ENCODE data around the gene BNIP3.

Gene BNIP3, protein sequence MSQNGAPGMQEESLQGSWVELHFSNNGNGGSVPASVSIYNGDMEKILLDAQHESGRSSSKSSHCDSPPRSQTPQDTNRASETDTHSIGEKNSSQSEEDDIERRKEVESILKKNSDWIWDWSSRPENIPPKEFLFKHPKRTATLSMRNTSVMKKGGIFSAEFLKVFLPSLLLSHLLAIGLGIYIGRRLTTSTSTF

GRCh38 chr10:131981429-131982184 is at the start of gene BNIP3:
Gene BNIP3, minus strand, starts transcription at chr10:131981923. Its CDS starts 117 bp downstream, at chr10:131981806.
- DNase-seq (ENCODE audit: extremely low read depth in 1 of 2, low read depth in 1 of 2): peak; percentile 85 to 90

- no peak for DNase-seq (ENCODE audit: extremely low read depth in 1 of 2, low read depth in 1 of 2)
Observed at GRCh38 chr10:132030898-132031463, 49.3 kb upstream of the BNIP3 start.

GRCh38 chr10:132028706-132029105 is 47.0 kb upstream of the BNIP3 start:
- no peak for DNase-seq (ENCODE audit: extremely low read depth in 1 of 2, low read depth in 1 of 2)

DNA sequence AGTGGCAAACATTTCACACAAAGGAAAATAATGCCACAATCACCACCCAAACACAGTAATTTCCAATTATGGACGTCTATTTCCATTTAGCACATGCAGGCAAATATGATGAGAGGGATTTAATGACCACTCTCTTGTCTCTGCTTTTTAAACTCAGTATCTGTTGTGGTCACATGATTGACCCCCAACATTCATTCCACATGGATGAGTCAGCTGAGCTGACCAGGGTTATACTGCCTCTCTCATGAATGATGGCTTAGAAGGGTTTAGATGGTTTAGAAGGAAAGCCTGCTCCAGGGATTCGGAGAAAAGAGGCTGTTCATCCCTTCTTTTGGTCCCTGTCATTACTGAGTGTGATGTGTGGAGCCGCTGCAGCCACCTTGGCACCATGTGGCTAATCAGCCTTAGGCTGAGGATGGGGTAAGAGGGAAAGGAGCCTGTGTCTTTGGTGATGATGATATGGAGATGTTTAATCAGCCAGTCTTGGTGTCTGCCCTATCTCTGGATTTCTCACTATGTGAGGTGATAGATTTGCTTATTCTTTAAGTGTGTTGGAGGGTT is 45.8 kb upstream of the BNIP3 start:
- no peak for DNase-seq (ENCODE audit: extremely low read depth in 1 of 2, low read depth in 1 of 2)

DNA sequence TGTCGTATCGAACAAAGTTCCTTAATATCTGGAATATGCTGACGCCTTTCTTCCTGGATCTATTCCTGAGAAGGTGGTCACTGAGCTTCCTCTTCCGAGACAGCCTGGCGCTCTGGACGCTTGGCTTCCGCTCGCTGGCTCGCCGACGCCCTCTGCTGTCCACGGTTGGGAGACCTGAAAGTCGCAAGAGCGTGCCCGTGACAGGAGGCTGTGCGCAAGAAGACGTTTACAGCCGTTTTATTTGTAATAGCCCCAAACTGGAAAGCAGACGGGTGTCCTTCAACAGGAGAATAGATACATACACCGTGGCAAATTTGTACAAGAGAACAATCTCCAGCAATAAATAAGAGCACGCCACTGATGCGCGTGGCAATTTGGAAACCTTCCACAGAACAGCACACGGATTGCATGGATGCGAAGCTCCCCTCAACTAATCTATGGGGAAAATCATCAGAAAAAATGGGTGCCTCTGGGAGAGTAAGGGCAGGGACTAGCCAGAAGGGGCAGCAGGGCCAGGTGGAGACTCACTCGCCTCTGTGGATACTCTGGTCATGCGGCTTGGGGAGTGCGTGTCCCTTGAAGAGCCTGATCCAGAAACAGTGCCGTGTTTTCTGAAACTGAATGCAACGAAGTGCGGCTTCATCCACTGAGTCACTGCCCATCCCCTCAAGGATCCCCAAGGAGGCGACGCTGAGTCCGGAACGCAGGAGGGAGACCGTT is 41.5 kb upstream of the BNIP3 start:
- peak; percentile 25 to 54 for DNase-seq (ENCODE audit: extremely low read depth in 1 of 2, low read depth in 1 of 2)

DNA sequence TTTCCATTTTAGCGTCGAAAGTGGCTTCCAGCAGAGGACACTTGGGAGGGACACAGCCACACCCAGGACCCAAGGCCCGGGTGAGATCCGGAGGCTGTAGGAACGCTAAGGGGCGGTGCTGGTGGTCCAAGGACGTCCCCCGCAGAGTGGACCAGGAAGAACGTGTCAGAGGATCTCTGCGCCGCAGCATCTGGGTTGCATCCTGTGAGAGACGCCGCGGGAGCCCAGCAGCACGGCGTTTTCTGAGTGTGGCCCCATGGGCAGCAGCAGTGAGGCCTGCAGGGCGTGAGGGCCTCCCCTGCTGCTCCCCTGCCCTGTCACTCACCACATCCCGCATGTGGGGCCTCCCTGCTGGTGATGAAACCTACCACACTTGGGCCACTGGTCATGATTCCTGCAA is 40.5 kb upstream of the BNIP3 start:
- DNase-seq (ENCODE audit: extremely low read depth in 1 of 2, low read depth in 1 of 2): no peak

GRCh38 chr10:132021504-132022143 is 39.9 kb upstream of the BNIP3 start:
- no peak for DNase-seq (ENCODE audit: extremely low read depth in 1 of 2, low read depth in 1 of 2)

DNA sequence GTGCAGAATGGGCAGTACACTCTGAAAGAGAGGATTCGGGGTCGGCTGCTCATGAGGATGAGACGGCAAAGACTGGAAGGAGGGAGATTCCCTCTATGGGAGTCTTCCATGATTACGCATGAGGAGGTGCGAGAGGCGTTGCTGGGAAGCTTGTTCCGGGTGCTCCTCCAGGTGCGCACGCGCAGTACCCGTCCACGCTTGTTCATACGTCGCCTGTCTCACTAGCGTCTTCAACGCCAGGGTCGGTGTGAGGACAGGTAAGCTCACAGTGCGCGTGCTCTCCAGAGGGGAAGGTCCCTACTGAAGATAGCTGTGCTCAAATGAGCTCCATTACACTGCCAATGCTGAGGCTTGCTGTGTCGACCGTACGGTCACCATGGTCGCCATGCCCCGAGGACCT is 39.3 kb upstream of the BNIP3 start:
- DNase-seq (ENCODE audit: extremely low read depth in 1 of 2, low read depth in 1 of 2): no peak

DNA sequence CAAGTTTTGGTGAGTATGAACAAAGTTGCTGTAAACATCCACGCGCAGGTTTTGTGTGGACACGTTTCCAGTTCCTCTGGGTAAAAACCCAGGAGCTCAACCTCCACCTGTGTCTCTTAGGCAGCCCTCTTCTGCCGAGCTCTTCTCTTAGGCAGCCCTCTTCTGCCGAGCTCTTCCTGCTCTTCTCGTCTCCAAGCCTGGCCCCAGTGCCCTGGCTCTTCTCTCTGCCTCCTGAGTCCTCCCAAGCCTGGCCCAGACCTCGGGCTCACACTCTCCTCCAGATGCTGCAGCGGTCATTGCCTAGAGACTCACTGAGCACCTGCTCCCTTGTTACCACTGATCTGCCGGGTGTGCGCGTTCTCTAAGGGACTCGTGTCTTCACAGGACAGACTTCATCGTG is 38.7 kb upstream of the BNIP3 start:
- DNase-seq (ENCODE audit: extremely low read depth in 1 of 2, low read depth in 1 of 2): no peak

DNA sequence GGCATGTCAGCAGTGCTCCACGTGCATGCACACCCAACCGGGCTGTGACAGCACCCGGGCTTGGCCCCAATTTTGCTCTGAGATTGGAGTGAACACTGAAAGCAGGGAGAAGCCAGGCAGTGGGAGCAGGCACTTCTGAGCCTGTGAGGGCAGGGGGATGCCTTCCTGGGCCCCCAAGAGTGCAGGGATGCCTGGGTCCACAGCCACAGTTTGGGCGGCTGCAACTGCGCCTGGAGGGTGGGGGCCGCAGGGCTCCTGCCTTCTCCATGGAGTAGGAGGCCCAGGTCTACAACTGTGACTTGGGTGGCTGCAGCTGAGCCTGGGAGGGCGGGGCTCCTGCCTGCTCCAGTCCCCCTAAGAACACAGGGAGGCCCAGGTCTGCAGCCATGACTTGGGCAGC is 37.6 kb upstream of the BNIP3 start:
- no peak for DNase-seq (ENCODE audit: extremely low read depth in 1 of 2, low read depth in 1 of 2)

- DNase-seq (ENCODE audit: extremely low read depth in 1 of 2, low read depth in 1 of 2): no peak
Observed at GRCh38 chr10:132018446-132018845, 36.7 kb upstream of the BNIP3 start.

GRCh38 chr10:132016514-132016913 is 34.8 kb upstream of the BNIP3 start:
- no peak for DNase-seq (ENCODE audit: extremely low read depth in 1 of 2, low read depth in 1 of 2)

- DNase-seq (ENCODE audit: extremely low read depth in 1 of 2, low read depth in 1 of 2): no peak
Observed at GRCh38 chr10:132011445-132011844, 29.7 kb upstream of the BNIP3 start.

GRCh38 chr10:132011024-132011423 is 29.3 kb upstream of the BNIP3 start:
- DNase-seq (ENCODE audit: extremely low read depth in 1 of 2, low read depth in 1 of 2): no peak

DNA sequence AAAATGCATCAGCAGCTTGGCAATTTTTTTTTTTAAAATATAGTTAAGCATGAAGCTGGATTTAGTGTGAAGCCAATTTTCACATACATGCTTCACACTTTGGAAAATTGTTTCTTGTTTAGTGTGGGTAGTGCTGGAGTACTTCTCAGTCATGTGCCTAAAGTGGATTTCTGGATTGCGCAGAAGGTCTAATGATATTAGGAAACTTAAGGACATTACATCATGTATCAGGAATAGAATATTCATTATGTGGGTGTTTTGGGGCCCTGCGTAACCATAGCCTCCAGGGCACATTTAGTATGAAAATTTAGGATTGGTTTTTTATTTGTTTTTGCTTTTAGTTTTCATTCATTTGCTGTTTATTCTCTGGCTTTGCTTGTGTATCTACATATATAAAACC is 28.8 kb upstream of the BNIP3 start:
- no peak for DNase-seq (ENCODE audit: extremely low read depth in 1 of 2, low read depth in 1 of 2)

GRCh38 chr10:132009575-132009974 is 27.9 kb upstream of the BNIP3 start:
- no peak for DNase-seq (ENCODE audit: extremely low read depth in 1 of 2, low read depth in 1 of 2)

DNA sequence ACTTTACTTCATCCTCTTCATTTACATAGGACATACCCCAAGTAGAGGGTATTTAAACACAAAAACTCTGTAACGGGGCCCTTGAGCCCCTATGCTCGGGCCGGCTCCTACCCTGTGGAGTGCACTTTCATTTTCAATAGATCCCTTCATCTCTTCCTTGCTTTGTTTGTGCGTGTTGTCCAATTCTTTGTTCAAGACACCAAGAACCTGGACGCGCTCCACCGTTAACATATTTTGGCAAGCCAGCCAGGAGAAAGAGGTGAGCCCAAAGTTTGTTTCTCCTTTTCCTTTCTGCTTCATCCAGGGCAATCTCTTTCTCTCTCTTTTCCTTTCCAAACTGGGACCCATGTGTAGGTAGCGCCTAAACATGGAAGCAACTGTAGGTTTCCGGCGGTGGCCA is 26.0 kb upstream of the BNIP3 start:
- no peak for DNase-seq (ENCODE audit: extremely low read depth in 1 of 2, low read depth in 1 of 2)

DNA sequence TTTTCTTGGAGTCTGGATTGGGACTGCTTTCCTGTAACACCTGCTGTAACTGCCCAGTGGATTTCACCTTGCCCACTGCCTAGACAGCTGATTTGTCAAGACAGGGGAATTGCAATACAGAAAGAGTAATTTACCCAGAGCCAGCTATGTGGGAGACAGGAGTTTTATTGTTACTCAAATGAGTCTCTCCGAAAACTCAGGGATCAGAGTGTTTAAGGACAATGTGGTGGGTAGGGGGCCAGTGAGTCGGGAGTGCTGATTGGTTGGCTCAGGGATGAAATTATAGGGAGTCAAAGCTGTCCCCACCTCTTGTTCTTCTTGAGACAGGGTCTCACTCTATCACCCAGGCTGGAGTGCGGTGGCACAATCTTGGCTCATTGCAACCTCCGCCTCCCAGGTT is 25.2 kb upstream of the BNIP3 start:
- no peak for DNase-seq (ENCODE audit: extremely low read depth in 1 of 2, low read depth in 1 of 2)

DNA sequence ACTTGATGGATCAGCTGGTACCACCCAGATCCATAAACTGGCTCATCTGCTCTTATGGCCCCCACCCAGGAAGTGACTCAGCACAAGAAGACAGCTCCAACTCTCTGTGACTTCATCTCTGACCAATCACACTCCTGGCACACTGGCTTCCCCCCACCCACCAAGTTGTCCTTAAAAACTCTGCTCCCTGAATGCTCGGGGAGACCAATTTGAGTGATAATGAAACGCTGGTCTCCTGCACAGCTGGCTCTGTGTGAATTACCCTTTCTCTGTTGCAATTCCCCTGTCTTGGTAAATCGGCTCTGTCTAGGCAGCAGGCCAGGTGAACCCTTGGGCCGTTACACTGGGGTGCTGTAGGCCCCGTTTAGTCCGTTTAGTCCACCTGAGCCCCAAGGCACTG is 23.4 kb upstream of the BNIP3 start:
- DNase-seq (ENCODE audit: extremely low read depth in 1 of 2, low read depth in 1 of 2): no peak

DNA sequence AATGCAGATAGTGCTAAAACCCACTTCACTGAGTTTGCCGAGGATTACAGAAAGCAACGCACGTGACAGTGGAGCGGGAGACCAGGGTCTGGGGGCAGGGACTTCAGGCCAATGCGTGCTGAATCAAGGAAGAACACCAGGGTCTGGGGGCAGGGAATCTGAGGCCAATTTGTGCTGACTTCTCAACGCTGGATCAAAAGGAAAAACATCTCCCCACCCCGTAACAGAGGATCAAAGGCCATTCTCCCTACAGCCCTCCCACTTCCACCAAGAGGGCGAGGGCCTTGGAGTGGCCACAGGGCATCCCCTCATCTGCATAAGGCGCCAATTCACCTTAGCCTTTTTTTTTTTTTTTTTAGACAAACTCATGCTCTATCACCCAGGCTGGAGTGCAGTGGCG is 22.3 kb upstream of the BNIP3 start:
- DNase-seq (ENCODE audit: extremely low read depth in 1 of 2, low read depth in 1 of 2): no peak
